MM.1S (cell line): ENCODE measurements around the gene GRK1.

ENCODE experiments used
- EZH2 ChIP-seq: fragments of 300-600 bp; sonication (generic); optimal IDR thresholded peaks from 2 replicates; pipeline ENCODE3; 2017; ENCODE audit warnings: low read depth, mild to moderate bottlenecking, antibody characterized with exemption, low read length, mixed read lengths
- EZH2phosphoT487 ChIP-seq: fragments of 300-600 bp; sonication (generic); IDR thresholded peaks from 2 replicates; pipeline ENCODE4 v1.6.1; 2018; ENCODE audit warnings: antibody characterized with exemption, low read length
- TF ChIP-seq, protein P1 (sequence below): fragments of 300-600 bp; sonication (generic); IDR thresholded peaks from 2 replicates; pipeline ENCODE4 v1.5.1; 2016; ENCODE audit warnings: antibody characterized with exemption, low read length, mixed read lengths

DNA sequence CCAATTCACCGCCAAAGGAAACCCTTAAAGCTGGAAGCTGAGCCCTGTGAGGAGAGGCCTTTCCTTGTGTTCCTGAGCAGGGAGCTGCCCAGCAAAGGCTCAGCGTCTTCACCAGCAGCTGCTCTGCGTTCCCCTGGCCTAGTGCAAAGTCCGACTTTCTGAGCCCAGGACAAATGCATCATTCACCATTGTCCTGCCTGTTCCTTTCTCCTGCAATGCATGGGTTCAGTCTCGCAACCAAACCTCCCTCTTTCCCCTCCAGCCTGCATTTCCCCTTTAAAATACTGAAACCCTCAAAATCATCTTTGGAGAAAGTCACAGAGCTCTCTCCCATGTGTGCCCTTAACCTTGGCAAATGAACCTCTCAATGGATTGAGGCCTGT is 79.1 kb downstream of the GRK1 start:
- TF ChIP-seq, protein P1, sequence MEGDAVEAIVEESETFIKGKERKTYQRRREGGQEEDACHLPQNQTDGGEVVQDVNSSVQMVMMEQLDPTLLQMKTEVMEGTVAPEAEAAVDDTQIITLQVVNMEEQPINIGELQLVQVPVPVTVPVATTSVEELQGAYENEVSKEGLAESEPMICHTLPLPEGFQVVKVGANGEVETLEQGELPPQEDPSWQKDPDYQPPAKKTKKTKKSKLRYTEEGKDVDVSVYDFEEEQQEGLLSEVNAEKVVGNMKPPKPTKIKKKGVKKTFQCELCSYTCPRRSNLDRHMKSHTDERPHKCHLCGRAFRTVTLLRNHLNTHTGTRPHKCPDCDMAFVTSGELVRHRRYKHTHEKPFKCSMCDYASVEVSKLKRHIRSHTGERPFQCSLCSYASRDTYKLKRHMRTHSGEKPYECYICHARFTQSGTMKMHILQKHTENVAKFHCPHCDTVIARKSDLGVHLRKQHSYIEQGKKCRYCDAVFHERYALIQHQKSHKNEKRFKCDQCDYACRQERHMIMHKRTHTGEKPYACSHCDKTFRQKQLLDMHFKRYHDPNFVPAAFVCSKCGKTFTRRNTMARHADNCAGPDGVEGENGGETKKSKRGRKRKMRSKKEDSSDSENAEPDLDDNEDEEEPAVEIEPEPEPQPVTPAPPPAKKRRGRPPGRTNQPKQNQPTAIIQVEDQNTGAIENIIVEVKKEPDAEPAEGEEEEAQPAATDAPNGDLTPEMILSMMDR: no peak
- no peak for TF ChIP-seq EZH2phosphoT487
- no peak for TF ChIP-seq EZH2
